ENCODE data around the gene EMID1. TPM values are rescaled to one million over a fixed set of nuclear protein-coding genes. Genes with fewer than 3 reads are reported as not detected.

Gene EMID1
- total RNA-seq, 2 experiments from 2014 or later: not detected

GRCh38 chr22:29300467-29300806 lies 94.7 kb downstream of the EMID1 start:
- POLR2A ChIA-PET: no interaction called here

GRCh38 chr22:29300807-29301601 lies 95.3 kb downstream of the EMID1 start:
- Histone ChIP-seq H3K9me2 (ENCODE audit: insufficient read depth, low read length) (no peaks in the 10 kb centered on the region), H3K4me2 (ENCODE audit: low read length) (no peak overlapping the region), H3K27ac (ENCODE audit: low read depth, low read length, poor library complexity, severe bottlenecking) (no peak overlapping the region), H3K9me3 (ENCODE audit: low read length) (no peaks in the 10 kb centered on the region), H3K4me1 (ENCODE audit: insufficient read depth, low read length, poor library complexity, severe bottlenecking) (no peaks in the 10 kb centered on the region), H3K36me3 (ENCODE audit: insufficient read depth, low read length) (peaks cover 57% of the 10 kb centered on the region), H3K4me3 (ENCODE audit: low read depth, low read length, poor library complexity, severe bottlenecking) (no peak overlapping the region), H4K20me1 (ENCODE audit: insufficient read depth, low read length) (no peaks in the 10 kb centered on the region; the same call in 1 of the 2 replicates), H3K79me2 (ENCODE audit: insufficient read depth, low read depth, low read length) (no peaks in the 10 kb centered on the region), H2AFZ (ENCODE audit: low read length) (no peak overlapping the region)
- no peak for DNase-seq (ENCODE audit: low spot score)
- no TSS peak for BruUV-seq (replicated peaks)
- ChIA-PET CTCF (ENCODE audit: unreplicated experiment) (no interaction called here), POLR2A (interaction anchor here (0.7 kb wide), 1 partner anchor 36 kb away, joined by 3 read pairs; no protein-coding TSS in a partner anchor)
- intact Hi-C loops (cut with micrococcal nuclease; ENCODE audit: unreplicated experiment): loop anchor here (10.0 kb wide), 1 partner anchor 224 kb away; no protein-coding TSS in a partner anchor
- TF ChIP-seq, protein P1, sequence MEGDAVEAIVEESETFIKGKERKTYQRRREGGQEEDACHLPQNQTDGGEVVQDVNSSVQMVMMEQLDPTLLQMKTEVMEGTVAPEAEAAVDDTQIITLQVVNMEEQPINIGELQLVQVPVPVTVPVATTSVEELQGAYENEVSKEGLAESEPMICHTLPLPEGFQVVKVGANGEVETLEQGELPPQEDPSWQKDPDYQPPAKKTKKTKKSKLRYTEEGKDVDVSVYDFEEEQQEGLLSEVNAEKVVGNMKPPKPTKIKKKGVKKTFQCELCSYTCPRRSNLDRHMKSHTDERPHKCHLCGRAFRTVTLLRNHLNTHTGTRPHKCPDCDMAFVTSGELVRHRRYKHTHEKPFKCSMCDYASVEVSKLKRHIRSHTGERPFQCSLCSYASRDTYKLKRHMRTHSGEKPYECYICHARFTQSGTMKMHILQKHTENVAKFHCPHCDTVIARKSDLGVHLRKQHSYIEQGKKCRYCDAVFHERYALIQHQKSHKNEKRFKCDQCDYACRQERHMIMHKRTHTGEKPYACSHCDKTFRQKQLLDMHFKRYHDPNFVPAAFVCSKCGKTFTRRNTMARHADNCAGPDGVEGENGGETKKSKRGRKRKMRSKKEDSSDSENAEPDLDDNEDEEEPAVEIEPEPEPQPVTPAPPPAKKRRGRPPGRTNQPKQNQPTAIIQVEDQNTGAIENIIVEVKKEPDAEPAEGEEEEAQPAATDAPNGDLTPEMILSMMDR (conservative IDR thresholded peaks at IDR 0.05; ENCODE audit: low read length): no peak
- TF ChIP-seq EZH2phosphoT487 (IDR thresholded peaks at IDR 0.05; ENCODE audit: borderline replicate concordance, low read depth, low read length): no peak

More at GRCh38 chr22:29300467-29300806, 94.7 kb downstream of the EMID1 start:
- Histone ChIP-seq H4K20me1 (ENCODE audit: insufficient read depth, low read length) (no peaks in the 10 kb centered on the region; the same call in 1 of the 2 replicates), H3K79me2 (ENCODE audit: insufficient read depth, low read depth, low read length) (no peaks in the 10 kb centered on the region), H3K9me3 (ENCODE audit: low read length) (no peaks in the 10 kb centered on the region), H3K36me3 (ENCODE audit: insufficient read depth, low read length) (peaks cover 63% of the 10 kb centered on the region), H3K27ac (ENCODE audit: low read depth, low read length, poor library complexity, severe bottlenecking) (no peak overlapping the region), H3K9me2 (ENCODE audit: insufficient read depth, low read length) (no peaks in the 10 kb centered on the region), H3K4me2 (ENCODE audit: low read length) (no peak overlapping the region), H2AFZ (ENCODE audit: low read length) (no peak overlapping the region), H3K4me3 (ENCODE audit: low read depth, low read length, poor library complexity, severe bottlenecking) (no peak overlapping the region), H3K4me1 (ENCODE audit: insufficient read depth, low read length, poor library complexity, severe bottlenecking) (no peaks in the 10 kb centered on the region)
- BruUV-seq (replicated peaks): no TSS peak
- no peak for DNase-seq (ENCODE audit: low spot score)
- intact Hi-C loops (cut with micrococcal nuclease; ENCODE audit: unreplicated experiment): loop anchor here (10.0 kb wide), 1 partner anchor 224 kb away; no protein-coding TSS in a partner anchor
- TF ChIP-seq, protein P1 (conservative IDR thresholded peaks at IDR 0.05; ENCODE audit: low read length): no peak
- CTCF ChIA-PET (ENCODE audit: unreplicated experiment): no interaction called here
